ENCODE results near the gene SERP2. TPM values are rescaled to one million over a fixed set of nuclear protein-coding genes. Genes with fewer than 3 reads are reported as not detected.

SERP2 gene
- polyA plus RNA-seq, 1 donor from 2014 or later = 15.4 TPM

DNA sequence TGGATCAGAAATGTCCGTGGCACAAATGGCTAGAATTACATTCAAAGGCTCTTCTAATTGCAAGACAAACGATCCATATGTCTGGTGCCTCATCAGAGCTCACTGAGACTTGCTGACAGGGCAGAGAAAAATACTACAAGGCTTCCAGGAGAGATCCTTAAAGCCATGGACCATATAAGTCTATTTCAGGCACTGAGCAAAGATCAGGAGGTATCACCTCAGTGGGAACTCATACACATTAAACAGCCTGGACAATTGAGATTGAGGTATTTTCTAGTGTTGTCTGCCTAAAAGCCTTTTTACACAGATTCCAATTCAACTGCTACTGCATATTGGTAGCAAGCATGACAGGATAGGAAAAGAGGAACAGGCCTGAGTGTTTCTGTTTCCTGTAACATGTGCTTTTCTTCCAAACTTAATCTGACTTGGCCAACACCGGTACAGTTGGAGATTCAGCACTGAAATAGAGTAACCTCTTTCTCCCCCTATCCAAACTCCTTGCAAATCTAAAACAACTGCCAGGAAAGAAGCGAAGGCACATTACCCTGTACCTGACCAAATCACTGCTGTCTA lies 65.9 kb downstream of the SERP2 start (continued):
- no peak for TF ChIP-seq POLR2AphosphoS5 (IDR thresholded peaks at IDR 0.05)
- TF ChIP-seq EZH2 (IDR thresholded peaks at IDR 0.05; ENCODE audit: borderline replicate concordance, insufficient read depth, low read length, poor library complexity, severe bottlenecking) = no peak
- TF ChIP-seq SMC3 (conservative IDR thresholded peaks at IDR 0.05; ENCODE audit: poor library complexity) = no peak
- no peak for TF ChIP-seq TAF1 (IDR thresholded peaks at IDR 0.05; ENCODE audit: low read depth)

GRCh38 chr13:44440046-44440608 lies 66.5 kb downstream of the SERP2 start:
- no peak overlapping the region for H3K4me3 ChIP-seq (ENCODE audit: low read length)
- peaks cover 40% of the 10 kb centered on the region for H3K79me2 ChIP-seq (replicated peaks; ENCODE audit: insufficient read depth, low read length)
- no peaks in the 10 kb centered on the region for H3K9me3 ChIP-seq (ENCODE audit: low read length)
- no peaks in the 10 kb centered on the region for H4K20me1 ChIP-seq (ENCODE audit: insufficient read depth)
- H3K36me3 ChIP-seq (ENCODE audit: insufficient read depth, low read length) = no peaks in the 10 kb centered on the region
- H2AFZ ChIP-seq (ENCODE audit: low read depth, low read length) = no peak overlapping the region
- no peak overlapping the region for H3K9ac ChIP-seq (ENCODE audit: low read length)
- no peak overlapping the region for H3K27ac ChIP-seq (ENCODE audit: low read length)
- H3F3A ChIP-seq (ENCODE audit: insufficient read depth, low read length, poor library complexity, severe bottlenecking) = peaks cover 4% of the 10 kb centered on the region
- H3K4me2 ChIP-seq (ENCODE audit: low read length) = no peak overlapping the region
- no peak for TF ChIP-seq CTCF (IDR thresholded peaks at IDR 0.05; ENCODE audit: poor library complexity, severe bottlenecking)
- no peak for TF ChIP-seq MXI1 (conservative IDR thresholded peaks at IDR 0.05; ENCODE audit: poor library complexity, severe bottlenecking)
- no peak for TF ChIP-seq POLR2AphosphoS5 (IDR thresholded peaks at IDR 0.05)
- TF ChIP-seq EP300 (conservative IDR thresholded peaks at IDR 0.05; ENCODE audit: poor library complexity, severe bottlenecking) = no peak
- TF ChIP-seq RAD21 (conservative IDR thresholded peaks at IDR 0.05) = no peak
- TF ChIP-seq EZH2 (IDR thresholded peaks at IDR 0.05; ENCODE audit: borderline replicate concordance, insufficient read depth, low read length, poor library complexity, severe bottlenecking) = no peak
- no peak for TF ChIP-seq SMC3 (conservative IDR thresholded peaks at IDR 0.05; ENCODE audit: poor library complexity)
- no peak for TF ChIP-seq REST (IDR thresholded peaks at IDR 0.05; ENCODE audit: borderline replicate concordance)
- no peak for TF ChIP-seq TAF1 (IDR thresholded peaks at IDR 0.05; ENCODE audit: low read depth)
- no peaks in the 10 kb centered on the region for H3K27me3 ChIP-seq (ENCODE audit: insufficient read depth, low read depth, low read length)
- H3K9me2 ChIP-seq (ENCODE audit: insufficient read depth, low read length) = no peaks in the 10 kb centered on the region

Other genes starting within 250 kb of the SERP2 start
- gene TSC22D1, start 202.5 kb downstream of the SERP2 start, polyA plus RNA-seq = 338 and 355 TPM in 2 replicates

All from neural cell (in vitro differentiated cells).